Panc1 (cell line): ENCODE data around the gene HSP90AB1. TPM values are rescaled to one million over a fixed set of nuclear protein-coding genes. Genes with fewer than 3 reads are reported as not detected.

Experiments used
- ATAC-seq: fragments of 200-7000 bp; cut with Tn5 transposase; 2 replicates; pipeline ENCODE4 v1.9.1; 2020; ENCODE audit warnings: mild to moderate bottlenecking, moderate library complexity
- BruUV-seq: library from RNA; stranded (reverse); fragments of 400-500 nt; replicated peaks from 2 replicates; lab custom pipeline; 2021; lab: Mats Ljungman, UMichigan
- CTCF ChIA-PET: fragments of 300-600 bp; sonication (Branson Sonifier 250); formaldehyde crosslinking; loops from one replicate; lab custom pipeline; 2022; ENCODE audit warnings: antibody characterized with exemption; lab: Charles Lee
- POLR2A ChIA-PET: fragments of 300-600 bp; sonication (Branson Sonifier 250); formaldehyde crosslinking; loops from one replicate; lab custom pipeline; 2022; ENCODE audit warnings: antibody characterized with exemption; lab: Charles Lee
- DNase-seq: peaks from one replicate; pipeline ENCODE4 v3.0.0-alpha.2; 2010; ENCODE audit warnings: low read depth, low spot score
- H3K27ac ChIP-seq: 2 replicates; pipeline ENCODE4 v1.5.1; 2011; ENCODE audit warnings: mild to moderate bottlenecking, low read length, inconsistent platforms
- H3K27me3 ChIP-seq: fragments of 200-500 bp; sonication (Bioruptor generic); 2 replicates; pipeline ENCODE4 v1.6.0; 2014; ENCODE audit warnings: low read length, inconsistent platforms; ENCODE audit not compliant: control insufficient read depth, insufficient read depth
- H3K36me3 ChIP-seq: fragments of 200-500 bp; sonication (Bioruptor generic); 2 replicates; pipeline ENCODE4 v1.5.1; 2014; ENCODE audit warnings: inconsistent platforms, mild to moderate bottlenecking, low read length, moderate library complexity; ENCODE audit not compliant: control insufficient read depth, insufficient read depth
- H3K4me1 ChIP-seq: 2 replicates; pipeline ENCODE4 v1.5.1; 2011; ENCODE audit warnings: inconsistent platforms, mild to moderate bottlenecking, low read length, moderate library complexity; ENCODE audit not compliant: control insufficient read depth, insufficient read depth
- H3K4me3 ChIP-seq, 2 experiments: 2 replicates each; pipeline ENCODE4 v1.5.1; 2011 to 2012; ENCODE audit warnings: low read depth in 2 of 2, low read length in 2 of 2, mild to moderate bottlenecking in 2 of 2, inconsistent platforms in 1 of 2, moderate library complexity in 1 of 2
- H3K9me3 ChIP-seq: fragments of 200-500 bp; sonication (Bioruptor generic); 2 replicates; pipeline ENCODE4 v1.5.1; 2014; ENCODE audit warnings: low read depth, mild to moderate bottlenecking, inconsistent platforms, low read length, moderate library complexity; ENCODE audit not compliant: control insufficient read depth, insufficient read depth
- POLR2AphosphoS5 ChIP-seq: IDR thresholded peaks from 2 replicates; pipeline ENCODE4 v1.6.1; 2012; ENCODE audit warnings: mild to moderate bottlenecking, low read depth, low read length, moderate library complexity
- SIN3A ChIP-seq: IDR thresholded peaks from 2 replicates; pipeline ENCODE4 v1.6.1; 2012; ENCODE audit warnings: low read depth, mild to moderate bottlenecking, low read length, moderate library complexity, borderline replicate concordance; ENCODE audit not compliant: insufficient read depth
- TCF7L2 ChIP-seq: IDR thresholded peaks from 2 replicates; pipeline ENCODE4 v1.6.1; 2011; ENCODE audit warnings: mild to moderate bottlenecking, low read depth, low read length, inconsistent platforms
- in situ Hi-C: cut with HindIII; loops from 2 replicates; pipeline ENCODE4 v1.10.0; 2016; ENCODE audit warnings: low sequenced_read_pairs, low pct_unique_long_range_greater_than_20kb
- intact Hi-C: fragments of 100-400 bp; cut with micrococcal nuclease; formaldehyde crosslinking; loops from one replicate; pipeline ENCODE4 v1.10.0; 2022; ENCODE audit not compliant: unreplicated experiment
- total RNA-seq: library from RNA; stranded (reverse); gene quantifications from one replicate; pipeline ENCODE4 v1.2.1, GENCODE V29; 2021; ENCODE audit not compliant: unreplicated experiment
- TF ChIP-seq, protein P1 (sequence below), 2 experiments: IDR thresholded peaks; 2 replicates each; pipeline ENCODE4 v1.6.1; 2011 to 2012; ENCODE audit warnings: low read depth in 2 of 2, control low read depth in 1 of 2, low read length in 1 of 2, mild to moderate bottlenecking in 1 of 2, moderate library complexity in 1 of 2; ENCODE audit not compliant: insufficient read depth in 1 of 2
- TF ChIP-seq, protein P2 (sequence below): fragments of 450-650 bp; IDR thresholded peaks from 2 replicates; pipeline ENCODE4 v1.5.1; 2017; ENCODE audit warnings: mild to moderate bottlenecking

HSP90AB1 gene
- total RNA-seq, 1 experiment from 2014 or later, result 1,253 TPM

DNA sequence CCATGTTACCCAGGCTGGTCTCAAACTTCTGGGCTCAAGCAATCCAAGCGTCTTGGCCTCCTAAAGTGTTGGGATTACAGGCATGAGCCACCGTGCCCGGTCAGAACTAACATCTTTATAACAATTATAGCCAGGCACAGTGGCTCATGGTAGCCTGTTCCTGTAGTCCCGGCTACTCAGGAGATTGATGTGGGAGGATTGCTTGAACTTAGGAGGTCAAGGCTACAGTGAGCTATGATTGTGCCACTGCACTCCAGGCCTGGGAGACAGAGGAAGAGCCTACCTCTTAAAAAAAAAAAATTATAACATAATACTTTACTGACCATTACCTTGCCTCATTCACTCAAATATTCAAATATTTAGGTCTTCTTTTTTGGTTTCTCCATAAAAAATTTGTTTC, 47.0 kb upstream of the HSP90AB1 start:
- no TSS peak for BruUV-seq
- Histone ChIP-seq H3K9me3 (no peaks in the 10 kb centered on the region), H3K36me3 (no peaks in the 10 kb centered on the region), H3K4me3 (no peak overlapping the region), H3K4me1 (peaks cover 29% of the 10 kb centered on the region), H3K27ac (no peak overlapping the region), H3K27me3 (no peaks in the 10 kb centered on the region)
- ChIA-PET CTCF (no interaction called here), POLR2A (no interaction called here)
- in situ Hi-C loops (no loop called here), intact Hi-C loops (no loop called here)
- TF ChIP-seq TCF7L2 (no peak), POLR2AphosphoS5 (no peak), SIN3A (no peak)
- TF ChIP-seq, protein P1, sequence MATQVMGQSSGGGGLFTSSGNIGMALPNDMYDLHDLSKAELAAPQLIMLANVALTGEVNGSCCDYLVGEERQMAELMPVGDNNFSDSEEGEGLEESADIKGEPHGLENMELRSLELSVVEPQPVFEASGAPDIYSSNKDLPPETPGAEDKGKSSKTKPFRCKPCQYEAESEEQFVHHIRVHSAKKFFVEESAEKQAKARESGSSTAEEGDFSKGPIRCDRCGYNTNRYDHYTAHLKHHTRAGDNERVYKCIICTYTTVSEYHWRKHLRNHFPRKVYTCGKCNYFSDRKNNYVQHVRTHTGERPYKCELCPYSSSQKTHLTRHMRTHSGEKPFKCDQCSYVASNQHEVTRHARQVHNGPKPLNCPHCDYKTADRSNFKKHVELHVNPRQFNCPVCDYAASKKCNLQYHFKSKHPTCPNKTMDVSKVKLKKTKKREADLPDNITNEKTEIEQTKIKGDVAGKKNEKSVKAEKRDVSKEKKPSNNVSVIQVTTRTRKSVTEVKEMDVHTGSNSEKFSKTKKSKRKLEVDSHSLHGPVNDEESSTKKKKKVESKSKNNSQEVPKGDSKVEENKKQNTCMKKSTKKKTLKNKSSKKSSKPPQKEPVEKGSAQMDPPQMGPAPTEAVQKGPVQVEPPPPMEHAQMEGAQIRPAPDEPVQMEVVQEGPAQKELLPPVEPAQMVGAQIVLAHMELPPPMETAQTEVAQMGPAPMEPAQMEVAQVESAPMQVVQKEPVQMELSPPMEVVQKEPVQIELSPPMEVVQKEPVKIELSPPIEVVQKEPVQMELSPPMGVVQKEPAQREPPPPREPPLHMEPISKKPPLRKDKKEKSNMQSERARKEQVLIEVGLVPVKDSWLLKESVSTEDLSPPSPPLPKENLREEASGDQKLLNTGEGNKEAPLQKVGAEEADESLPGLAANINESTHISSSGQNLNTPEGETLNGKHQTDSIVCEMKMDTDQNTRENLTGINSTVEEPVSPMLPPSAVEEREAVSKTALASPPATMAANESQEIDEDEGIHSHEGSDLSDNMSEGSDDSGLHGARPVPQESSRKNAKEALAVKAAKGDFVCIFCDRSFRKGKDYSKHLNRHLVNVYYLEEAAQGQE (IDR thresholded peaks at IDR 0.05; ENCODE audit: insufficient read depth in 1 of 2, low read depth in 2 of 2, low read length in 1 of 2), result no peak
- TF ChIP-seq, protein P2, sequence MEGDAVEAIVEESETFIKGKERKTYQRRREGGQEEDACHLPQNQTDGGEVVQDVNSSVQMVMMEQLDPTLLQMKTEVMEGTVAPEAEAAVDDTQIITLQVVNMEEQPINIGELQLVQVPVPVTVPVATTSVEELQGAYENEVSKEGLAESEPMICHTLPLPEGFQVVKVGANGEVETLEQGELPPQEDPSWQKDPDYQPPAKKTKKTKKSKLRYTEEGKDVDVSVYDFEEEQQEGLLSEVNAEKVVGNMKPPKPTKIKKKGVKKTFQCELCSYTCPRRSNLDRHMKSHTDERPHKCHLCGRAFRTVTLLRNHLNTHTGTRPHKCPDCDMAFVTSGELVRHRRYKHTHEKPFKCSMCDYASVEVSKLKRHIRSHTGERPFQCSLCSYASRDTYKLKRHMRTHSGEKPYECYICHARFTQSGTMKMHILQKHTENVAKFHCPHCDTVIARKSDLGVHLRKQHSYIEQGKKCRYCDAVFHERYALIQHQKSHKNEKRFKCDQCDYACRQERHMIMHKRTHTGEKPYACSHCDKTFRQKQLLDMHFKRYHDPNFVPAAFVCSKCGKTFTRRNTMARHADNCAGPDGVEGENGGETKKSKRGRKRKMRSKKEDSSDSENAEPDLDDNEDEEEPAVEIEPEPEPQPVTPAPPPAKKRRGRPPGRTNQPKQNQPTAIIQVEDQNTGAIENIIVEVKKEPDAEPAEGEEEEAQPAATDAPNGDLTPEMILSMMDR, result no peak
- DNase-seq (no peak), ATAC-seq (no peak)

DNA sequence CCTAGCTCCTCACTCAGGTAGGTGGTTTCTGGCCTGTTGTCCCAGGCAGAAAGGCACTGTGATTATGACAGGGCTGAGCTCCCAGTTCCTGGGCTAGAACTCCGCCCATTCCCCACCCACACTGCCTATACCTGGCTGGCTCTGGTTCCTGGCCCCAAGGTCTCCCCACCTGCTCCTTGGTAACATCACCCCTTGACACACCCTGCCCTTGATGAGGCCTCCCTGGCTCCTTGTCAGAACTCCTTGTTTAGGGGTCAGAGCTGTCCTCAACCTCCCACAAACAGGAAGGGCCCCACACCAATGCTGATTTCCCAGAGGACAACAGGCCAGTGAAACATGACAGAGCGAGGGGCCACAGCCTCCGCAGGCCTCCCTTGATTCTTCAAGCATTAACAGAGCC, 45.7 kb upstream of the HSP90AB1 start:
- no peak for DNase-seq
- no peak overlapping the region for H3K27ac ChIP-seq
- H3K9me3 ChIP-seq, result no peaks in the 10 kb centered on the region
- H3K27me3 ChIP-seq, result no peaks in the 10 kb centered on the region
- TF ChIP-seq, protein P2, result no peak
- TF ChIP-seq POLR2AphosphoS5 (no peak), SIN3A (no peak), TCF7L2 (no peak)
- TF ChIP-seq, protein P1 (IDR thresholded peaks at IDR 0.05; ENCODE audit: insufficient read depth in 1 of 2, low read depth in 2 of 2, low read length in 1 of 2), result no peak
- intact Hi-C loops, result no loop called here
- in situ Hi-C loops, result no loop called here
- H3K4me1 ChIP-seq, result peaks cover 30% of the 10 kb centered on the region
- ATAC-seq, result no peak
- no TSS peak for BruUV-seq
- ChIA-PET CTCF (no interaction called here), POLR2A (no interaction called here)
- H3K4me3 ChIP-seq, result no peak overlapping the region
- H3K36me3 ChIP-seq, result no peaks in the 10 kb centered on the region
